ENCODE results near the gene JAKMIP1.

JAKMIP1 gene

DNA sequence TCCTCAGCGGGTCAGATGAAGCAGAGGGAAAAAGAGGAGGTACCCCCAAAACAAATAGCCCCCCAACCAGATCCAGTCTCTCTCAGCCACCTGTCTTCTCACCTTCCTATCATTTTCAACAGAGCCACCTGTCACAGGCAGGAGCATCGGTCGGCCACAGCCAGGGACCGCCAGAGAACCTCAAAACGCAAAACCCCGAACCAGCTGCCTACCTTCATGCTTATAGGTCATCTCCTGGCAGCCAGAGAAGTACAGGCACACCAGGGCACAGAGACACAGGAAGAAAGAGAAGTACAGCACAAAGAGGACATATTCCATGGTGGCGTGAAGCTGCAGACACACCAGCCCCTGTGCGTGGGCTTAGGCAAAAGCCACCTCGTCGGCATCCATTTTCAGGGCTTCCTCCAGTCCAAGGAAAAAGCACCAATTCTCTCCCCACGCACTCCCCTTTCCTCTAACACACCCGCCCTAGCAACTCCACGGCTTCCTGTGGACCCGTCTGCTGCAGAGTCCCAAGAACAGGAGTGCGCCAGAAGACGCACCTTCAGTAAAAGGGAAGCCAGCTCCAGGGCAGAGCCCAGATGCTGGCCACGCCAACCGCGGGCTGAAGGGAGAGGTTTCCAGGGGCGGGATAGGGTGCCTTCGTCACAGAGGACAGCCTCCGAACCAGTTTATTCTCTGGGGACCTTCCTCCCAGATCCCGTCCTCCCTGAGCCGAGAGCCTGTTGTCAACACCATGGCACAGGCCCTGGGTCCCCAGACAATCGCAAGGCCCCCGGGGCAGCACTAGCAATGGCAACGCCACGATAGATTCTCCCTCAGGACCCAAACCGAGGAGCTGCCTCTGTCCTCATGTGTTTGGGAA lies 130.3 kb downstream of the JAKMIP1 start:
- CTCF ChIA-PET: no interaction called here
- POLR2A ChIA-PET (ENCODE audit: low non-redundant PET): no interaction called here
- TF ChIP-seq, protein P1, sequence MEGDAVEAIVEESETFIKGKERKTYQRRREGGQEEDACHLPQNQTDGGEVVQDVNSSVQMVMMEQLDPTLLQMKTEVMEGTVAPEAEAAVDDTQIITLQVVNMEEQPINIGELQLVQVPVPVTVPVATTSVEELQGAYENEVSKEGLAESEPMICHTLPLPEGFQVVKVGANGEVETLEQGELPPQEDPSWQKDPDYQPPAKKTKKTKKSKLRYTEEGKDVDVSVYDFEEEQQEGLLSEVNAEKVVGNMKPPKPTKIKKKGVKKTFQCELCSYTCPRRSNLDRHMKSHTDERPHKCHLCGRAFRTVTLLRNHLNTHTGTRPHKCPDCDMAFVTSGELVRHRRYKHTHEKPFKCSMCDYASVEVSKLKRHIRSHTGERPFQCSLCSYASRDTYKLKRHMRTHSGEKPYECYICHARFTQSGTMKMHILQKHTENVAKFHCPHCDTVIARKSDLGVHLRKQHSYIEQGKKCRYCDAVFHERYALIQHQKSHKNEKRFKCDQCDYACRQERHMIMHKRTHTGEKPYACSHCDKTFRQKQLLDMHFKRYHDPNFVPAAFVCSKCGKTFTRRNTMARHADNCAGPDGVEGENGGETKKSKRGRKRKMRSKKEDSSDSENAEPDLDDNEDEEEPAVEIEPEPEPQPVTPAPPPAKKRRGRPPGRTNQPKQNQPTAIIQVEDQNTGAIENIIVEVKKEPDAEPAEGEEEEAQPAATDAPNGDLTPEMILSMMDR (conservative IDR thresholded peaks at IDR 0.05; ENCODE audit: low read depth): no peak
- no peak for DNase-seq (ENCODE audit: low spot score)
- H3K27ac ChIP-seq: no peak overlapping the region

DNA sequence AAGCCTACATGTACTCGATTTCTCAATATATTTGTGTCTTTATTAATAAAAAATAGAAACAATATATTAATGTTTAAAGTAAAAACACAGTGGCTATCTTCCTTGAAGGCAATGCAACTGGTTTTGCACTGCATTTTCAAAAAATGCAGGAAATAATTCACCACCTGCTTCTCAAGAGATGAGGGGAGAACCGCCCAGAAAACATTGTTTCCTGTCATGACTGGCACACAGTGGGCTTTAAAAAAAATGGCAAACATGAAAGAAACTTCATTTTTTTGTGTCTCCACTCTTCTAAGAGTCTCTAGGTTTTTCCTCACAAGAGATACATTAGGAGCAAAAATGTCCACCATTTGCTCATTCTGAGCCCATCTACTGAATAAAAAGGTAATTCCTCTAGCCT lies 131.4 kb downstream of the JAKMIP1 start:
- ChIA-PET CTCF (no interaction called here), POLR2A (ENCODE audit: low non-redundant PET) (no interaction called here)
- no peak overlapping the region for H3K27ac ChIP-seq
- TF ChIP-seq, protein P1 (conservative IDR thresholded peaks at IDR 0.05; ENCODE audit: low read depth): no peak
- no peak for DNase-seq (ENCODE audit: low spot score)

DNA sequence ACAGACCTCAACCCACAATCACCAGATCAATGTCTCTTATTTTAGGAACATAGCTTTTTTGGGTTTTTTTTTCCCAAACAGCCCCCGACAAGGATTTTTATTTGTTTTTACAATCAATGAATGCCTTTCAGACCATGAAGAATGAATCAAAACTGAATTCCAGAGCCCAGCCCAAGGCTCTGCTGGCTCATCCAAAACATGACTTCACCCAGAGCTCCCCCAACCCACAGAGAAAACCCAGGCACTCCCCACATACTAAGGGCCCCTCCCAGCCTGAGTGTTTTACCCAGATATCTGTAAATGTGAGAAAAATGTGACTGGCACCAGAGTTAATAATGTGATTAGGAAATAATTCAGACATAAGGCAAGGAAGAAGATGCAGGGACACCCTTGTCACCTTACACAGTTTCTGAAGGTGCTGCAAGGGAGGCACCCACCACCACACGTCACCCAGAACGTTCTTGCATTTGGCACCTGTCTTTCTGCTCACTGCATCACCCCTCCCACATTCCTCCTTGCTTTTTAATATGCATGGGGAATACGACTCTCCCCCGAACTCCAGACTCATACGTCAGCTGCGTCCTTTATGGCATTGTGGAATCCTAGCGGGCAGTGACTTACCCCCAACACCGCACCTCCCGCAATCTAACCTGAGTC lies 134.3 kb downstream of the JAKMIP1 start:
- no peak for DNase-seq (ENCODE audit: low spot score)
- CTCF ChIA-PET: no interaction called here
- TF ChIP-seq, protein P1 (conservative IDR thresholded peaks at IDR 0.05; ENCODE audit: low read depth): no peak
- no peak overlapping the region for H3K27ac ChIP-seq
- POLR2A ChIA-PET (ENCODE audit: low non-redundant PET): no interaction called here

DNA sequence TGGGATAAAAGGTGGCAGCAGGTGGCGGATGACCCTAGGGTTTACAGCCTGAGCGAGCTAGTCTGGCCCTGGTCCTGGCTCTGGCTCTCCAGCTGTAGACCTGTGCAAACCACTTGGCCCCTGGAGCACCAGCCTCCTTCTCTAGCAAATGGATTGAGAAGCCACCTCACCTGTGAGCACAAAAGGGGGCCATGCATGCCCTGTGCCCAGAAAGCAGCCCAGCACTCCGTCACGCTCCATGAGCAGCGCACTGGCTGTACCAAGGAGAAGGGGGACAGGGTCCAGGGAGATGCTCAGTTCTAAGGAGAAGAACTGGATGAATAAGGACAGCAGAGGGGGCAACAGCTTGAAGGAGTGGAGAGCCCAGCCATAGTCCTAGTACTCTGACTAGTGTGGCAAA lies 135.2 kb downstream of the JAKMIP1 start:
- ChIA-PET POLR2A (ENCODE audit: low non-redundant PET) (no interaction called here), CTCF (no interaction called here)
- TF ChIP-seq, protein P1 (conservative IDR thresholded peaks at IDR 0.05; ENCODE audit: low read depth): no peak
- H3K27ac ChIP-seq: no peak overlapping the region
- no peak for DNase-seq (ENCODE audit: low spot score)

DNA sequence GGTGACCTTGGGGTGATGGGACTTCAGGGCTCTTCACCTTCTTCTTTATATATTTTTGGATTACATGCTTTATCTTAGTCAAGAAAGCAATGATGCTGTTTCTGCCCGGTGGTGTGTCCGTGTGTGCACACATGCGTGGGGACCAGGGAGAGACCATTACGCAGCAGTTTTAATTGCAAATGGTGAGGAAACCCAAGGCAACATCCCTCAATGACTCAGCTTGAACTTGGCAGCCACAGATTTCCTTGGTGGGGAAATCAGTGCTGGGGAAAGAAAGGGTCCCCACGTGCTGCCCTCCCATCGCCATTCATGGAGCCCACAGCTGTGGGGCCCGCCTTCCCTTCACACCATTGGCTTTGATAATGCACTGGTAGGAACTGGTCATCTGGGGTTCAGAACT lies 136.0 kb downstream of the JAKMIP1 start:
- H3K27ac ChIP-seq: no peak overlapping the region
- ChIA-PET POLR2A (ENCODE audit: low non-redundant PET) (no interaction called here), CTCF (no interaction called here)
- no peak for DNase-seq (ENCODE audit: low spot score)
- TF ChIP-seq, protein P1 (conservative IDR thresholded peaks at IDR 0.05; ENCODE audit: low read depth): no peak

DNA sequence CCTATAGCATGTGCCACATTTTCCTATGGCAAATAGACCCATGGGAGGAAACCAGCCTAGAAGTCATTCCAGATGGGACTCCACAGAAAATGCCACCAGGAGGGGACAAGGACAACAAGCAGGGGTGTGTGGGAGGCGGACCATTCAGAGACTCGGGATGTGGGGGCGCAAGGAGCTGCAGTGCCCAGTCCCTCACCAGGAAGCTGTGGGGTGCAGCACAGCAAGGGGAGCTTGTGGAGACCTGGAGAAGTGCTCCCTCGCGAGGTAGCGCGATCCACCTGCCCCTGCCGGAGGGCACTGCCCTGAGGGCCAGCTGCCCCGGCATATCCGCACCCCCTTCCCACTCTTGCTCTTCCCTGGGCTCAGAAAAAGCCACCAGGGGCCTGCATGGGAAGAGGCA lies 136.7 kb downstream of the JAKMIP1 start:
- TF ChIP-seq, protein P1 (conservative IDR thresholded peaks at IDR 0.05; ENCODE audit: low read depth): no peak
- DNase-seq (ENCODE audit: low spot score): no peak
- H3K27ac ChIP-seq: no peak overlapping the region
- ChIA-PET CTCF (no interaction called here), POLR2A (ENCODE audit: low non-redundant PET) (no interaction called here)

Measured in RWPE1 (cell line).